Measurements from ENCODE around the gene FEZ2. TPM values are rescaled to one million over a fixed set of nuclear protein-coding genes. Genes with fewer than 3 reads are reported as not detected.
A peak's percentile ranks its signal among the peaks of the same experiment; 100 is the strongest.

FEZ2 gene
- total RNA-seq, 1 experiment from 2014 or later: 14.8 TPM

- Histone ChIP-seq H3K9ac (ENCODE audit: low read length) (peak overlapping the region; percentile 80), H3K4me3 (replicated peaks in 1 of 2; ENCODE audit: low read depth in 1 of 2, low read length in 2 of 2) (peak overlapping the region; percentile 80 to 82), H3K9me3 (ENCODE audit: control insufficient read depth in 1 of 2, insufficient read depth in 1 of 2, low read depth in 1 of 2, low read length in 2 of 2) (no peaks in the 10 kb centered on the region), H3K27me3 (ENCODE audit: insufficient read depth, low read length) (no peaks in the 10 kb centered on the region), H3K4me2 (ENCODE audit: low read length) (peak overlapping the region; percentile 95), H4K20me1 (ENCODE audit: insufficient read depth) (no peaks in the 10 kb centered on the region), H3K36me3 (ENCODE audit: control insufficient read depth in 1 of 2, insufficient read depth in 2 of 2, low read length in 2 of 2) (no peaks in the 10 kb centered on the region; a peak in 1 of 4 replicates), H3K9me2 (ENCODE audit: insufficient read depth) (no peaks in the 10 kb centered on the region), H3K79me2 (ENCODE audit: insufficient read depth, low read length) (peaks cover 48% of the 10 kb centered on the region), H2AFZ (ENCODE audit: low read depth, low read length, poor library complexity, severe bottlenecking) (no peak overlapping the region), H3K4me1 (ENCODE audit: control insufficient read depth in 1 of 2, insufficient read depth in 2 of 2, low read length in 2 of 2) (peaks cover 10 to 19% of the 10 kb centered on the region in 2 experiments), H3K27ac (ENCODE audit: low read depth, low read length) (peak overlapping the region; percentile 76)
- intact Hi-C loops (cut with micrococcal nuclease): no loop called here
- TF ChIP-seq ZFX (IDR thresholded peaks at IDR 0.05) (no peak), EZH2phosphoT487 (IDR thresholded peaks at IDR 0.05; ENCODE audit: borderline replicate concordance) (no peak), SIN3A (IDR thresholded peaks at IDR 0.05; ENCODE audit: low read depth) (no peak), TCF7L2 (IDR thresholded peaks at IDR 0.05; ENCODE audit: borderline replicate concordance, extremely low read depth, insufficient read depth, insufficient read length) (no peak), SP1 (IDR thresholded peaks at IDR 0.05; ENCODE audit: low read depth) (0 out of 2 replicates have a peak, but pooled peaks have one; percentile 30), POLR2A (IDR thresholded peaks at IDR 0.05; ENCODE audit: borderline replicate concordance, extremely low read depth, insufficient read depth, insufficient read length) (no peak), RAD21 (IDR thresholded peaks at IDR 0.05; ENCODE audit: low read depth) (no peak), CTCF (IDR thresholded peaks at IDR 0.05 in 2 of 3, conservative IDR thresholded peaks at IDR 0.05 in 1 of 3; ENCODE audit: borderline replicate concordance in 1 of 3, insufficient read depth in 1 of 3, low read depth in 2 of 3, low read length in 2 of 3) (no peak)
- ChIA-PET RAD21 (ENCODE audit: low non-redundant PET in 1 of 2, low total read pairs in 2 of 2, uncharacterized antibody in 2 of 2, unreplicated experiment in 2 of 2) (no interaction called here), POLR2A (no interaction called here), CTCF (no interaction called here)
- BruUV-seq (replicated peaks): TSS peak; percentile 52
- DNase-seq (ENCODE audit: low read depth, low spot score) (no peak), ATAC-seq (no peak; the same call in 1 of the 2 replicates)
Observed at GRCh38 chr2:36597003-36597531, 901 bp downstream of the FEZ2 start.

- Histone ChIP-seq H3K9me3 (ENCODE audit: control insufficient read depth in 1 of 2, insufficient read depth in 1 of 2, low read depth in 1 of 2, low read length in 2 of 2) (no peaks in the 10 kb centered on the region), H3K27me3 (ENCODE audit: insufficient read depth, low read length) (no peaks in the 10 kb centered on the region), H3K36me3 (ENCODE audit: control insufficient read depth in 1 of 2, insufficient read depth in 2 of 2, low read length in 2 of 2) (no peaks in the 10 kb centered on the region; a peak in 1 of 4 replicates), H3K27ac (ENCODE audit: low read depth, low read length) (no peak overlapping the region), H3K4me3 (replicated peaks in 1 of 2; ENCODE audit: low read depth in 1 of 2, low read length in 2 of 2) (peak overlapping the region; percentile 80 to 82; a peak in 3 of 4 replicates), H3K4me1 (ENCODE audit: control insufficient read depth in 1 of 2, insufficient read depth in 2 of 2, low read length in 2 of 2) (peaks cover 10 to 19% of the 10 kb centered on the region in 2 experiments), H3K9ac (ENCODE audit: low read length) (peak overlapping the region; percentile 80), H3K4me2 (ENCODE audit: low read length) (peak overlapping the region; percentile 95), H3K79me2 (ENCODE audit: insufficient read depth, low read length) (peaks cover 54% of the 10 kb centered on the region), H3K9me2 (ENCODE audit: insufficient read depth) (no peaks in the 10 kb centered on the region), H2AFZ (ENCODE audit: low read depth, low read length, poor library complexity, severe bottlenecking) (no peak overlapping the region), H4K20me1 (ENCODE audit: insufficient read depth) (no peaks in the 10 kb centered on the region)
- POLR2A ChIA-PET: no interaction called here
- intact Hi-C loops (cut with micrococcal nuclease): no loop called here
- CTCF ChIA-PET: no interaction called here
- RAD21 ChIA-PET (ENCODE audit: low non-redundant PET in 1 of 2, low total read pairs in 2 of 2, uncharacterized antibody in 2 of 2, unreplicated experiment in 2 of 2): no interaction called here
- DNase-seq (ENCODE audit: low read depth, low spot score) (no peak), ATAC-seq (no peak)
- BruUV-seq (replicated peaks): no TSS peak
- TF ChIP-seq RAD21 (IDR thresholded peaks at IDR 0.05; ENCODE audit: low read depth): no peak
- no peak for TF ChIP-seq SIN3A (IDR thresholded peaks at IDR 0.05; ENCODE audit: low read depth)
- TF ChIP-seq FOSL1 (IDR thresholded peaks at IDR 0.05; ENCODE audit: low read depth): no peak
- TF ChIP-seq EGR1 (IDR thresholded peaks at IDR 0.05; ENCODE audit: low read depth): no peak
- TF ChIP-seq ZNF274 (IDR thresholded peaks at IDR 0.05; ENCODE audit: low read depth, low read length): no peak
- TF ChIP-seq ELF1 (IDR thresholded peaks at IDR 0.05; ENCODE audit: borderline replicate concordance, low read depth): no peak
- TF ChIP-seq CTCF (IDR thresholded peaks at IDR 0.05 in 2 of 3, conservative IDR thresholded peaks at IDR 0.05 in 1 of 3; ENCODE audit: borderline replicate concordance in 1 of 3, insufficient read depth in 1 of 3, low read depth in 2 of 3, low read length in 2 of 3): no peak
- no peak for TF ChIP-seq SRF (IDR thresholded peaks at IDR 0.05; ENCODE audit: low read depth)
- no peak for TF ChIP-seq EZH2 (IDR thresholded peaks at IDR 0.05)
- no peak for TF ChIP-seq EZH2phosphoT487 (IDR thresholded peaks at IDR 0.05; ENCODE audit: borderline replicate concordance)
- no peak for TF ChIP-seq YY1 (IDR thresholded peaks at IDR 0.05; ENCODE audit: extremely low read depth, insufficient replicate concordance, low read depth, low read length)
- TF ChIP-seq ZFX (IDR thresholded peaks at IDR 0.05): no peak
- TF ChIP-seq CBX3 (IDR thresholded peaks at IDR 0.05; ENCODE audit: low read depth): no peak
- no peak for TF ChIP-seq MAX (IDR thresholded peaks at IDR 0.05)
Observed at GRCh38 chr2:36596397-36596796, 1.6 kb downstream of the FEZ2 start.
